Measurements from ENCODE around the gene ATF6.
"Not testable (repeated sequence)": the region's sequence is repeated elsewhere in the genome, so short reads cannot be mapped to it uniquely, and the experiment has no call there.

Gene ATF6

GRCh38 chr1:161817176-161817730 lies 51.1 kb downstream of the ATF6 start:
- in situ Hi-C loops (cut with MboI; ENCODE audit: low sequenced_read_pairs) = no loop called here

- in situ Hi-C loops (cut with MboI; ENCODE audit: low sequenced_read_pairs) = no loop called here
Observed at GRCh38 chr1:161820914-161821313, 54.8 kb downstream of the ATF6 start.

GRCh38 chr1:161824618-161825017 lies 58.5 kb downstream of the ATF6 start:
- in situ Hi-C loops (cut with MboI; ENCODE audit: low sequenced_read_pairs) = no loop called here

GRCh38 chr1:161825831-161826230 lies 59.7 kb downstream of the ATF6 start:
- in situ Hi-C loops (cut with MboI; ENCODE audit: low sequenced_read_pairs) = no loop called here

GRCh38 chr1:161826478-161826877 lies 60.4 kb downstream of the ATF6 start:
- in situ Hi-C loops (cut with MboI; ENCODE audit: low sequenced_read_pairs) = no loop called here

GRCh38 chr1:161827786-161828185 lies 61.7 kb downstream of the ATF6 start:
- in situ Hi-C loops (cut with MboI; ENCODE audit: low sequenced_read_pairs) = no loop called here

- in situ Hi-C loops (cut with MboI; ENCODE audit: low sequenced_read_pairs) = not testable (repeated sequence)
Observed at GRCh38 chr1:161832299-161832907, 66.3 kb downstream of the ATF6 start.

- in situ Hi-C loops (cut with MboI; ENCODE audit: low sequenced_read_pairs) = no loop called here
Observed at GRCh38 chr1:161834967-161835550, 68.9 kb downstream of the ATF6 start.

- in situ Hi-C loops (cut with MboI; ENCODE audit: low sequenced_read_pairs) = no loop called here
Observed at GRCh38 chr1:161836018-161836417, 69.9 kb downstream of the ATF6 start.

- in situ Hi-C loops (cut with MboI; ENCODE audit: low sequenced_read_pairs) = no loop called here
Observed at GRCh38 chr1:161838362-161838761, 72.2 kb downstream of the ATF6 start.

- in situ Hi-C loops (cut with MboI; ENCODE audit: low sequenced_read_pairs) = no loop called here
Observed at GRCh38 chr1:161838885-161839284, 72.8 kb downstream of the ATF6 start.

- in situ Hi-C loops (cut with MboI; ENCODE audit: low sequenced_read_pairs) = no loop called here
Observed at GRCh38 chr1:161839591-161839990, 73.5 kb downstream of the ATF6 start.

GRCh38 chr1:161840363-161840762 lies 74.2 kb downstream of the ATF6 start:
- in situ Hi-C loops (cut with MboI; ENCODE audit: low sequenced_read_pairs) = no loop called here

- in situ Hi-C loops (cut with MboI; ENCODE audit: low sequenced_read_pairs) = no loop called here
Observed at GRCh38 chr1:161843156-161843555, 77.0 kb downstream of the ATF6 start.

GRCh38 chr1:161844696-161845095 lies 78.6 kb downstream of the ATF6 start:
- in situ Hi-C loops (cut with MboI; ENCODE audit: low sequenced_read_pairs) = no loop called here

GRCh38 chr1:161848676-161849075 lies 82.6 kb downstream of the ATF6 start:
- in situ Hi-C loops (cut with MboI; ENCODE audit: low sequenced_read_pairs) = no loop called here

- in situ Hi-C loops (cut with MboI; ENCODE audit: low sequenced_read_pairs) = no loop called here
Observed at GRCh38 chr1:161849518-161849917, 83.4 kb downstream of the ATF6 start.

- in situ Hi-C loops (cut with MboI; ENCODE audit: low sequenced_read_pairs) = no loop called here
Observed at GRCh38 chr1:161855260-161855659, 89.1 kb downstream of the ATF6 start.

GRCh38 chr1:161858271-161858670 lies 92.2 kb downstream of the ATF6 start:
- in situ Hi-C loops (cut with MboI; ENCODE audit: low sequenced_read_pairs) = no loop called here

- in situ Hi-C loops (cut with MboI; ENCODE audit: low sequenced_read_pairs) = no loop called here
Observed at GRCh38 chr1:161863549-161863948, 97.4 kb downstream of the ATF6 start.

GRCh38 chr1:161864577-161864976 lies 98.5 kb downstream of the ATF6 start:
- in situ Hi-C loops (cut with MboI; ENCODE audit: low sequenced_read_pairs) = no loop called here

GRCh38 chr1:161866241-161866640 lies 100.1 kb downstream of the ATF6 start:
- in situ Hi-C loops (cut with MboI; ENCODE audit: low sequenced_read_pairs) = no loop called here

- in situ Hi-C loops (cut with MboI; ENCODE audit: low sequenced_read_pairs) = no loop called here
Observed at GRCh38 chr1:161868832-161869231, 102.7 kb downstream of the ATF6 start.
